Stimulated activated CD8-positive, alpha-beta memory T cell treated with anti-CD3 and anti-CD28 coated beads, Interleukin-7, amount 100 ng/mL, for 24 hours (primary cell): Measurements from ENCODE around the gene CACNB4.

ENCODE experiments used
- DNase-seq: peaks from one replicate; pipeline ENCODE4 v3.0.0-alpha.2; 2020; ENCODE audit warnings: low read depth

CACNB4 gene

GRCh38 chr2:151783133-151783520 is 315.7 kb downstream of the CACNB4 start:
- no peak for DNase-seq
